ENCODE data around the gene ADCY10. TPM values are rescaled to one million over a fixed set of nuclear protein-coding genes. Genes with fewer than 3 reads are reported as not detected.

ADCY10 gene
- total RNA-seq, 8 experiments from 2014 or later = 0.04 to 1.3 (median 0.60) TPM; not detected in 1

DNA sequence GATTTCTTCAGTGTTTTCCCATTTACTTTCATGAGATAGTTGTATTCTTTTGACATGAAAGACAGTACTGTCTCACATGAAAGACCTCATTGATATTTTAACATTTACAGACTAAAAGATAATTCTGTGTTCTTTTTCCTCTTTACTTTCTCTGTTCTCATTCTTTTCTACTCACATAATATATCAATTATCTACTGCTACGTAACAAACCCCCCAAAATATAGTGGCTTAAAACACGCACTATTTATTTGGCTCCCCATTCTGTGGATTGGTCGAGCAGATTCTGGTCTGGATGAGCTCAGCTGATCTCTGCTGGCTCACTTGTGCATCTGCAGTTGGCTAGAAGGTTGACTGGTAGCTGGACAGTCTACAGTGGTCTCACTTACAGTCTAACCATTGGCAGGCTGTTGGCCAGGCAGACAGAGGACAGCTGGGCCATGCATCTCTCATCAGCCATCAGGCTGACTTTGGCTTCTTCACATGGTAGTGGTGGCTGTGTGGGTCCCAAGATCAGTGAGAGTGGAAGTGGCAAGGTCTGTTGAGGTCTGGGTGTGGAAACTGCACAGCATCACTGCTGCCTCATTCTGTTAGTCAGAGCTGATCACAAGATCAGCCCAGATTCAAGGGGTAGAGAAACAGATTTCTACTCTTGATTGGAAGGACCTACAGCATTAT lies 128.9 kb downstream of the ADCY10 start:
- Histone ChIP-seq H3K4me1 (replicated peaks in 1 of 2) (no peaks in the 10 kb centered on the region), H3K4me3 (no peak overlapping the region), H3K27ac (no peak overlapping the region)
- in situ Hi-C loops (cut with MboI; ENCODE audit: low pct_unique_long_range_greater_than_20kb in 2 of 9, low sequenced_read_pairs in 9 of 9, unreplicated experiment in 9 of 9) = loop anchor here in 1 of 9 experiments (25.0 kb wide), 1 partner anchor 198 kb away; no protein-coding TSS in a partner anchor
- WGBS, 10 experiments = 94 to 100% (median 97%) methylated on average over 1 to 3 of the region's 3 CpGs; no CpG with 5 or more reads in 1 of the 10 experiments
- no peak for ATAC-seq (replicated peaks in 6 of 8)

DNA sequence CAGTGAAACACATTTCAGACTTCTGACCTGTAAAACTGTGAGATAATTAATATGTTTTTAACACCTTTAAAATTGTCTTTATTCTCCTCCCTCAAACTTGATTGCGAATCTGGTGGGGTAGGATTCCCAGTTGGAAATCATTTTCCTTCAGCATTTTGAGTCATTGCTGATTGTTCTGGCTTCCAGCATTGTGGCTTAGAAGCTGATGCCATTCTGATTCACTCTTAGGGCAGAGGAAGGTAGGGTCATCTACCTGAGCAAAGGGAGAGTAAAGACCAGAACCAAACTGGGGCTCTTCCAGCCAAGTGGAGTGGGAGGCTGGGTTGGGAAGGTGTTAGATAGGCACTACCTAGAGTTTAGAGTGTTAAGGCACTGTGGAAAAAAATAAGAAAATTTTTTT lies 131.0 kb downstream of the ADCY10 start:
- no peaks in the 10 kb centered on the region for H3K4me1 ChIP-seq (replicated peaks in 1 of 2)
- WGBS, 10 experiments = 83 to 100% (median 100%) methylated on average over 1 of the region's 1 CpG; no CpG with 5 or more reads in 4 of the 10 experiments
- in situ Hi-C loops (cut with MboI; ENCODE audit: low pct_unique_long_range_greater_than_20kb in 2 of 9, low sequenced_read_pairs in 9 of 9, unreplicated experiment in 9 of 9) = loop anchor here in 1 of 9 experiments (25.0 kb wide), 1 partner anchor 196 kb away; no protein-coding TSS in a partner anchor
- ATAC-seq (replicated peaks in 6 of 8) = no peak
- H3K27ac ChIP-seq = no peak overlapping the region
- H3K4me3 ChIP-seq = no peak overlapping the region

DNA sequence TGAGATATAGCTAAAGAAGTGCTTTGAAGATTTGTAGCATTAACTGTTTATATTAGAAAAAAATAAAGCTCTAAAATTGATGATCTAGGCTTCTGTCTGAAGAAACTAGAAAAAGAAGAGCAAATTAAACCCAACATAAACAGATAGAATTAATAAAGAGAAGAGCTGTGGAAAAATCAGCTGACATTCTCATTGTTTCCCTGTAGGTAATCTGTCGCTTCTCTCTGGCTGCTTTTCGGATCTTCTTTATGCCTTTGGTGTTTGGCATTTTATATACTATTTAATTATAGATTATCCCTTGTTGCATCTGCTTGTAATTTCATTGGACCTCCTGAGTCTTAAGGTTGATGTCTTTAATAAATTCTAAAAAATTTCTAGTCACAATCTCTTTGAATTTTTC lies 132.4 kb downstream of the ADCY10 start:
- Histone ChIP-seq H3K4me1 (replicated peaks in 1 of 2) (no peaks in the 10 kb centered on the region), H3K4me3 (no peak overlapping the region), H3K27ac (no peak overlapping the region)
- in situ Hi-C loops (cut with MboI; ENCODE audit: low pct_unique_long_range_greater_than_20kb in 2 of 9, low sequenced_read_pairs in 9 of 9, unreplicated experiment in 9 of 9) = loop anchor here in 1 of 9 experiments (25.0 kb wide), 1 partner anchor 194 kb away; no protein-coding TSS in a partner anchor
- no peak for ATAC-seq (replicated peaks in 6 of 8)
- WGBS, 10 experiments = 92 to 100% (median 97%) methylated on average over 2 of the region's 2 CpGs

DNA sequence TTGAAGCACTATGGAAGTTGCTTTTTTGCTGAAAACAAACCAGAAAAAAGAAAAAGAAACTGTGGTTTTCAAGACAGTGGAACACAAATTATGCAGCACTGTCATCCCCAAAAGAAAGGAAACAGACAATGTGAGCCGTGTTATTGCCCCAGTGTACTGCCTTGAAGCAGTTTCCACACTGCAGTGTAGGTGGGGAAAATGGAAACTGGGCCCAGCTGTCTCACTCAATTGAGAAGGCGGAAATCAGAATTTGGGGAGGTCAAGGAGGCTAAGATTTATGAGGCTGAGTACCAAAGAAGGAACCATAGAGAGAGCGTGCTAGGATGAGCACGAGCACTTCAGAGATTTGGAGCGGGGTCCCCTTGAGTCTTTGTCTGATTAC lies 136.7 kb downstream of the ADCY10 start:
- 91 to 100% (median 98%) methylated on average over 1 to 5 of the region's 5 CpGs; no CpG with 5 or more reads in 2 of the 10 experiments for WGBS, 10 experiments
- no peak overlapping the region for H3K27ac ChIP-seq
- no peak for ATAC-seq (replicated peaks in 6 of 8)
- in situ Hi-C loops (cut with MboI; ENCODE audit: low pct_unique_long_range_greater_than_20kb in 2 of 9, low sequenced_read_pairs in 9 of 9, unreplicated experiment in 9 of 9) = loop anchor here in 1 of 9 experiments (25.0 kb wide), 1 partner anchor 190 kb away; no protein-coding TSS in a partner anchor
- no peaks in the 10 kb centered on the region for H3K4me1 ChIP-seq (replicated peaks in 1 of 2)
- no peak overlapping the region for H3K4me3 ChIP-seq

DNA sequence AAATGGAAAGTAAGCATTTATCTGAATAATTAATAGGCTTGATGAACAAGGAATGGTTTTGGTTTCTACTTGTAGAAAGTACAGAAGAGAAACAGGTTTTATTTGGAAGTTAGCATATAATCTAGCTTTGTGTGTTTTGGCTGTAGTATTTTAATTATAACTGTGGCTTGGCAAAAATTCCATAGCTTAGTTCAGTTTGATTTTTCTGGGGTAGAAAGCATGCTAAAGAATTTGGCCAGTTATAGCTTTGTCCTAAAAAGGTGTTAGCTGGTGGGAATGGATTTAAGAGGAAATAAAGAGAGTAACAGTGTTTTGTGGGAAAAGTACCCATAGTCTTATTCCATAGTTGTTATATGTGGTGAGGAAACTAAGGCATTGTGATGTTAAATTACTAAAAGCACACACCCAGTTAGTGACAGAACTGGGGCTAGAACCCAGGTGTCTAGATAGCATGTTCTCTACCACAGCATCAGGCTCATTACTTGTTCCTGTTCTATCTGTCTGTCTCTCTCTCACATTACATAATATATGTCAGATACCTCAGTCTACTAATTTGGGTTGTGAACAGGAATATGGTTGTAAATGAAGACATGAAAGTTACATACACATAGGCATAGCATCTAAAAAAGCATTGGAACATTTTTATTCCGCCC lies 137.2 kb downstream of the ADCY10 start:
- H3K4me3 ChIP-seq = no peak overlapping the region
- H3K4me1 ChIP-seq (replicated peaks in 1 of 2) = no peaks in the 10 kb centered on the region
- WGBS, 10 experiments = 88 to 100% (median 100%) methylated on average over 1 of the region's 1 CpG; no CpG with 5 or more reads in 2 of the 10 experiments
- in situ Hi-C loops (cut with MboI; ENCODE audit: low pct_unique_long_range_greater_than_20kb in 2 of 9, low sequenced_read_pairs in 9 of 9, unreplicated experiment in 9 of 9) = loop anchor here in 1 of 9 experiments (25.0 kb wide), 1 partner anchor 189 kb away; no protein-coding TSS in a partner anchor
- ATAC-seq (replicated peaks in 6 of 8) = no peak
- H3K27ac ChIP-seq = no peak overlapping the region

DNA sequence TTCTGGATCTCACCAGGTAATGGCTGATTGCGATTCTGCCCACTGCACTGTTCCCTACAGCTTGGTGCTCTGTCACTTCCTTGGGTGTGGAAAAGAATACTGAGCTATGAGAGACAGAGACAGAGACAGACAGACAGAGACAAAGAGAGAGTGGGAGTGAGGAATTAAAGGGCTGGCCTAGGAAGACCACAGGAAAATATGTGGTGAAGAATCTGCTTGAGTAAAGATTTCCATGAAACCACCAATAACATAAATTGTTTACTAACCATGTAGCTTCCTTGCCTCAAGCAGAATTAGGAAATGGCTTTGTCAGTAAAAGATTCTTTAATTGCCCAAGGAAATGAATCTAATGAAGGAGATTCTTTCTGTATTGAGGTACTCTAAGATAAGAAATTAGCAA lies 137.8 kb downstream of the ADCY10 start:
- H3K4me3 ChIP-seq = no peak overlapping the region
- ATAC-seq (replicated peaks in 6 of 8) = no peak
- H3K4me1 ChIP-seq (replicated peaks in 1 of 2) = no peaks in the 10 kb centered on the region
- H3K27ac ChIP-seq = no peak overlapping the region
- 80 to 100% (median 100%) methylated on average over 1 of the region's 1 CpG for WGBS, 10 experiments
- in situ Hi-C loops (cut with MboI; ENCODE audit: low pct_unique_long_range_greater_than_20kb in 2 of 9, low sequenced_read_pairs in 9 of 9, unreplicated experiment in 9 of 9) = loop anchor here in 1 of 9 experiments (25.0 kb wide), 1 partner anchor 189 kb away; no protein-coding TSS in a partner anchor

DNA sequence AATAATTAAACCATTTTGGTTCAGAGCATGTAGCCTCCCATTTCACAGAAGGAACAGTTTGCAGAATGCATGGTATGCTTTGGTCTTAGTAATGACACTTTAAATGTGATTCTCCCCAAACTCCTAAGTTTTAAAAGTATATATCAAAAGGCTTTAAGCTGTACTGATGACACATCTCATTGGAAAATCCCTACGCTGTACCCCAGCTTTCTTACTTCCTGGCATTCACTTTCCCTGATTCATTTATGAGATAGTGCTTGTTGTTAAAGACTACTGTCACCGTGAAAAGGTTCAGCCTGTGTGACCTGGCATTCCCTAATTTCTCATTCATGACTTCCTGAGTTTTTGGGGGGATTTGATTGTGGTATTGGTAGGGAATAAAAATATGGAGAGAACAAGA lies 138.8 kb downstream of the ADCY10 start:
- no peak overlapping the region for H3K27ac ChIP-seq
- H3K4me3 ChIP-seq = no peak overlapping the region
- in situ Hi-C loops (cut with MboI; ENCODE audit: low pct_unique_long_range_greater_than_20kb in 2 of 9, low sequenced_read_pairs in 9 of 9, unreplicated experiment in 9 of 9) = loop anchor here in 1 of 9 experiments (25.0 kb wide), 1 partner anchor 188 kb away; no protein-coding TSS in a partner anchor
- ATAC-seq (replicated peaks in 6 of 8) = no peak
- no peaks in the 10 kb centered on the region for H3K4me1 ChIP-seq (replicated peaks in 1 of 2)
- 20 to 100% (median 94%) methylated on average over 1 to 2 of the region's 2 CpGs; no CpG with 5 or more reads in 3 of the 10 experiments for WGBS, 10 experiments

DNA sequence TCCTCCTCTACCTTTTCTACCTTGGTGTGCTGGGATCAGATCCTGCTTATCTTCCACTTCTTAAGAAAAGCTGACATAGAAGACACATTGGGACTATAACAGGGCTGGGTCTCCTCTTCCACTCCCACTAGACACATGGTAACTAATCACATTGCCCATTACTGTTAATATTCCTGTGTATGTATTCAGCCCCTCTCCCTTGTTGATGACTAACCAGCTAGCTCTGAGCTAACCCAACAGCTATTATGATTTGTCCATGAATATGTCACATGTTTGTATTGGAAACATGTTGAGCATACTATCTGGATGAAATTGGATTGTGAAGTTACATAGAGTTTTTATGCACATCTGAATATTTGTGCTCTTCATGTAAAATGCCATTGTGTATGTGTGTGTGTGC lies 139.2 kb downstream of the ADCY10 start:
- Histone ChIP-seq H3K4me1 (replicated peaks in 1 of 2) (no peaks in the 10 kb centered on the region), H3K27ac (no peak overlapping the region), H3K4me3 (no peak overlapping the region)
- in situ Hi-C loops (cut with MboI; ENCODE audit: low pct_unique_long_range_greater_than_20kb in 2 of 9, low sequenced_read_pairs in 9 of 9, unreplicated experiment in 9 of 9) = loop anchor here in 1 of 9 experiments (25.0 kb wide), 1 partner anchor 187 kb away; no protein-coding TSS in a partner anchor
- peak in 3 of 8 experiments; percentile 37 to 52 (median 41) for ATAC-seq (replicated peaks in 6 of 8)

DNA sequence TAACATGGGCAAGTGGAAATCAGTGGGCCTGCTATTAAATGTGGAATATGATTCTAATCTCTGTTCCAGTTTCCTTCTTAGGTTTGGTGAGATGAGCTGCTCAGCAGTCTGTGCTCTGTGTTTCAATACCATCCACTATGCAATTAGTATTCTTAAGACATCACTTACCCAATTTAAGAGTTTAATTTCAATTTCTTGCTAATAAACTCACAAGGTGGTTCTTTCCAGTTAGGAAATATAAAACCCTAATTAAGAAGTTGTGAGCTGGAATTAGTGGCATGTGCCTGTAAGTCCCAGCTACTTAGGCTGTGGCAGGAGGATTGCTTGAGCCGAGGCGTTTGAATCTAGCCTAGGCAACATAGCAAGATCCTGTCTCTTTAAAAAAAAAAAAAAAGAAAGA lies 140.4 kb downstream of the ADCY10 start:
- Histone ChIP-seq H3K4me1 (replicated peaks in 1 of 2) (no peaks in the 10 kb centered on the region), H3K4me3 (no peak overlapping the region), H3K27ac (no peak overlapping the region)
- in situ Hi-C loops (cut with MboI; ENCODE audit: low pct_unique_long_range_greater_than_20kb in 2 of 9, low sequenced_read_pairs in 9 of 9, unreplicated experiment in 9 of 9) = no loop called here
- WGBS, 10 experiments = 53 to 100% (median 89%) methylated on average over 2 of the region's 2 CpGs; no CpG with 5 or more reads in 2 of the 10 experiments
- ATAC-seq (replicated peaks in 6 of 8) = no peak

DNA sequence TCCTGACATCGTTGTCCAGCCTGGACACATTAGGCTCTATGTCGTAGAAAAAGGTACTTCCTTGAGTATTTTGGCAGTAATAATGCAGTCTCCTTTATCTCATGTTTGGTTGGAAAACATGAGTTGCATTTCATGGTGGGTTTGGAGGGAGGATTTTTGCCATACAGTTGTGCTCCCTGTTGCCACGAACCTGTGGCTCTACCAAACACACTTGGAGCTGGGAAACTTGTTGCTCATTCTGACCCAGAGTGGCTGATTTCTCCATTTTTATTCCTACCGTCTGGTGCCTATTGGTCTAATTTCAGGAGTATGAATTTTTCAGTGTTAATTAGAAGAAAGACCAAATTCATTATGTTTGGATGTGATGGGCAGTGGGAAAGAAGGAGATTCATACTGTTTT lies 141.5 kb downstream of the ADCY10 start:
- H3K4me1 ChIP-seq (replicated peaks in 1 of 2) = no peaks in the 10 kb centered on the region
- no peak overlapping the region for H3K4me3 ChIP-seq
- 90 to 100% (median 100%) methylated on average over 1 to 4 of the region's 4 CpGs for WGBS, 10 experiments
- in situ Hi-C loops (cut with MboI; ENCODE audit: low pct_unique_long_range_greater_than_20kb in 2 of 9, low sequenced_read_pairs in 9 of 9, unreplicated experiment in 9 of 9) = no loop called here
- ATAC-seq (replicated peaks in 6 of 8) = no peak
- no peak overlapping the region for H3K27ac ChIP-seq

DNA sequence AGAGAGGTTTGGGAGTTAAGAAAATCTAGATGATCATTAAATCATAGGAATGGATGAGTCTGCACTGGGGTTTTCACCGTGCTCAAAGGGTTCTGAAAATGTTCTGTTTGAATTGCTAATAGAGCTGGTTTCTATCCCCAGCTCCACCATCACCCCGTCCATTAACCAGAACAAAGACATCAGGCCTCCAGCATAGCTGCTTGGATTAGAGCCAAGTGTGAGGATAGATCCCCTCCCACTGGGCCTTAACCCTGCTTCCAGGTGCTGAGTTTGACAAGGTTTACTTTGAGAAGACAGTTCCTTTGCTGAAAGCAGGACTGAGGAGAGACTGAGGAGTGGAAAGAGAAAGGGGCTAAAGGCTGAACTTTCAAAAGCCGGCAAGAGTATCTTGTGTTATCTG lies 143.8 kb downstream of the ADCY10 start:
- in situ Hi-C loops (cut with MboI; ENCODE audit: low pct_unique_long_range_greater_than_20kb in 2 of 9, low sequenced_read_pairs in 9 of 9, unreplicated experiment in 9 of 9) = no loop called here
- no peak overlapping the region for H3K4me3 ChIP-seq
- no peak for ATAC-seq (replicated peaks in 6 of 8)
- no peak overlapping the region for H3K27ac ChIP-seq
- 50 to 100% (median 74%) methylated on average over 1 to 3 of the region's 3 CpGs; no CpG with 5 or more reads in 1 of the 10 experiments for WGBS, 10 experiments
- no peaks in the 10 kb centered on the region for H3K4me1 ChIP-seq (replicated peaks in 1 of 2)

DNA sequence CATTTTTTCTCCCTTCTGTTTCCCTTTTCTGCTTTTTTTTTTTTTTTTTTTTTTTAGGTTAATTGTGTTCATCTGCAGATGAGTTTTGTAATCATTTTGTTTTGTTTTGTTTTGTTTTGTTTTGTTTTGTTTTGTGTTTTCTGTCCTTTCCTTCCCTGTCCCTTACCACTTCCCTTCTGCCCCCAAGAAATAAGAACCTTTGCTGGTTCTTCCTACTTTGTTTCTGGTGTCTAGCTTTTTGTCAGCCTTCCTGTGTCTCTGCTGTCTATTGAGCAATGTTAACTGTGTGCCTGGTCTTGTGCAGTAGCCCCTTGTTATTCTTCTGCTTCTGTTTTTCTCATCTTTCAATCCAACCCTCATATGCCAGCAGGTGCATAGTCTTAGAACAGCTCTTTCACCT lies 146.2 kb downstream of the ADCY10 start:
- H3K27ac ChIP-seq = no peak overlapping the region
- in situ Hi-C loops (cut with MboI; ENCODE audit: low pct_unique_long_range_greater_than_20kb in 2 of 9, low sequenced_read_pairs in 9 of 9, unreplicated experiment in 9 of 9) = no loop called here
- no peak overlapping the region for H3K4me3 ChIP-seq
- no peaks in the 10 kb centered on the region for H3K4me1 ChIP-seq (replicated peaks in 1 of 2)
- no peak for ATAC-seq (replicated peaks in 6 of 8)

DNA sequence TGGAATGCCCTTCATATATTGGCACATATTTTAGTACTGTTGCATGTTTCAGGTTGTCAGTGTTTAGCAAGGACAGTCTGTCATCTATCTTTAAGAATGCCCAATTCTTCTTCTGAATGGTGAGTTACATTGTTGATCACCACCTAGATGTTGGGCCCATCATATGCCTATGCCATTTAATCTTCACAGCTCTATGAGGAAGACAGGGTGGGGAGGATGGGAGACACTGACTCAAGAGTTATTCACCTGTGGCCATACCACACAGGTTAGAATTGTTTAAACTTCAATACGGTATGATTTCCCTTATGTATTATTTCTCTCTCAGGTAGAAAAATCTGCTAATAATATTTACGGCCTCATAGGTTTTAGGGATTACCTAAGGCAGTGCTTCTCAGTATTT lies 147.4 kb downstream of the ADCY10 start:
- in situ Hi-C loops (cut with MboI; ENCODE audit: low pct_unique_long_range_greater_than_20kb in 2 of 9, low sequenced_read_pairs in 9 of 9, unreplicated experiment in 9 of 9) = no loop called here
- 92 to 100% (median 100%) methylated on average over 1 to 2 of the region's 2 CpGs for WGBS, 10 experiments
- H3K4me1 ChIP-seq (replicated peaks in 1 of 2) = no peaks in the 10 kb centered on the region
- no peak for ATAC-seq (replicated peaks in 6 of 8)
- no peak overlapping the region for H3K27ac ChIP-seq
- H3K4me3 ChIP-seq = no peak overlapping the region
